Inflammatory macrophage treated with lipopolysaccharide for 1 hour (primary cell): Measurements from ENCODE around the gene ADSS1.

Source experiments
- DNase-seq, 2 donors: peaks; one replicate each; pipeline ENCODE4 v3.0.0-alpha.2; 2020 to 2022

ADSS1 gene

GRCh38 chr14:104687601-104688504, 36.2 kb upstream of the ADSS1 start:
- DNase-seq: no peak

- DNase-seq: peak; percentile 19 to 20
Observed at GRCh38 chr14:104688505-104689108, 35.4 kb upstream of the ADSS1 start.

GRCh38 chr14:104689109-104689880, 34.7 kb upstream of the ADSS1 start, which contains the start of gene INF2:
Gene INF2, plus strand, starts transcription at chr14:104689618. Its CDS starts 11,748 bp downstream, at chr14:104701366.
- DNase-seq: peak; percentile 33 to 43

GRCh38 chr14:104689881-104690711, 33.9 kb upstream of the ADSS1 start:
- DNase-seq: peak; percentile 55 to 56

GRCh38 chr14:104690861-104691455, 33.1 kb upstream of the ADSS1 start:
- DNase-seq: no peak

- DNase-seq: no peak
Observed at GRCh38 chr14:104691546-104692260, 32.3 kb upstream of the ADSS1 start.

GRCh38 chr14:104692261-104692938, 31.6 kb upstream of the ADSS1 start:
- no peak for DNase-seq

- DNase-seq: no peak
Observed at GRCh38 chr14:104692939-104693315, 31.1 kb upstream of the ADSS1 start.

GRCh38 chr14:104693482-104694431, 30.3 kb upstream of the ADSS1 start:
- DNase-seq: no peak

GRCh38 chr14:104694475-104694950, 29.5 kb upstream of the ADSS1 start:
- no peak for DNase-seq

- DNase-seq: no peak
Observed at GRCh38 chr14:104694991-104695659, 28.9 kb upstream of the ADSS1 start.

- DNase-seq: no peak
Observed at GRCh38 chr14:104695660-104696000, 28.4 kb upstream of the ADSS1 start.

GRCh38 chr14:104696671-104697316, 27.2 kb upstream of the ADSS1 start:
- DNase-seq: no peak

- DNase-seq: no peak
Observed at GRCh38 chr14:104697317-104697703, 26.7 kb upstream of the ADSS1 start.

GRCh38 chr14:104697892-104698583, 26.0 kb upstream of the ADSS1 start:
- no peak for DNase-seq

- no peak for DNase-seq
Observed at GRCh38 chr14:104698688-104699425, 25.2 kb upstream of the ADSS1 start.

GRCh38 chr14:104699426-104699748, 24.6 kb upstream of the ADSS1 start:
- DNase-seq: no peak
